Brain microvascular endothelial cell (primary cell): Measurements from ENCODE around the gene SCEL.

Source experiments
- DNase-seq: peaks from one replicate; pipeline ENCODE4 v3.0.0-alpha.2; 2020
- H3K27ac ChIP-seq: fragments of 250-450 bp; sonication (Bioruptor Pico); 2 replicates; pipeline ENCODE4 v1.5.1; 2020; ENCODE audit warnings: mild to moderate bottlenecking, moderate library complexity
- H3K27me3 ChIP-seq: fragments of 250-450 bp; sonication (Bioruptor Pico); replicated peaks from 2 replicates; pipeline ENCODE4 v1.5.1; 2020; ENCODE audit warnings: mild to moderate bottlenecking
- H3K36me3 ChIP-seq: fragments of 250-450 bp; sonication (Bioruptor Pico); replicated peaks from 2 replicates; pipeline ENCODE4 v1.5.1; 2020; ENCODE audit warnings: mild to moderate bottlenecking
- H3K4me3 ChIP-seq: 2 replicates; pipeline ENCODE4 v1.5.1; 2011; ENCODE audit warnings: low read depth, mild to moderate bottlenecking, control low read depth, low read length, moderate library complexity
- in situ Hi-C: cut with HindIII; loops from 2 replicates; pipeline ENCODE4 v1.10.0; 2017; ENCODE audit warnings: low sequenced_read_pairs, low pct_ligation_motif_present
- TF ChIP-seq, protein P1 (sequence below): IDR thresholded peaks from 2 replicates; pipeline ENCODE4 v1.5.1; 2011; ENCODE audit warnings: low read depth, mild to moderate bottlenecking, moderate library complexity, low read length, control low read depth, inconsistent platforms; ENCODE audit errors: missing control alignments

Gene SCEL

GRCh38 chr13:77583581-77583980, 48.1 kb downstream of the SCEL start:
- no peaks in the 10 kb centered on the region for H3K27me3 ChIP-seq
- TF ChIP-seq, protein P1, sequence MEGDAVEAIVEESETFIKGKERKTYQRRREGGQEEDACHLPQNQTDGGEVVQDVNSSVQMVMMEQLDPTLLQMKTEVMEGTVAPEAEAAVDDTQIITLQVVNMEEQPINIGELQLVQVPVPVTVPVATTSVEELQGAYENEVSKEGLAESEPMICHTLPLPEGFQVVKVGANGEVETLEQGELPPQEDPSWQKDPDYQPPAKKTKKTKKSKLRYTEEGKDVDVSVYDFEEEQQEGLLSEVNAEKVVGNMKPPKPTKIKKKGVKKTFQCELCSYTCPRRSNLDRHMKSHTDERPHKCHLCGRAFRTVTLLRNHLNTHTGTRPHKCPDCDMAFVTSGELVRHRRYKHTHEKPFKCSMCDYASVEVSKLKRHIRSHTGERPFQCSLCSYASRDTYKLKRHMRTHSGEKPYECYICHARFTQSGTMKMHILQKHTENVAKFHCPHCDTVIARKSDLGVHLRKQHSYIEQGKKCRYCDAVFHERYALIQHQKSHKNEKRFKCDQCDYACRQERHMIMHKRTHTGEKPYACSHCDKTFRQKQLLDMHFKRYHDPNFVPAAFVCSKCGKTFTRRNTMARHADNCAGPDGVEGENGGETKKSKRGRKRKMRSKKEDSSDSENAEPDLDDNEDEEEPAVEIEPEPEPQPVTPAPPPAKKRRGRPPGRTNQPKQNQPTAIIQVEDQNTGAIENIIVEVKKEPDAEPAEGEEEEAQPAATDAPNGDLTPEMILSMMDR: no peak
- no peak overlapping the region for H3K27ac ChIP-seq
- no peak overlapping the region for H3K4me3 ChIP-seq
- in situ Hi-C loops: no loop called here
- no peak for DNase-seq
- H3K36me3 ChIP-seq: no peaks in the 10 kb centered on the region

- in situ Hi-C loops: no loop called here
- Histone ChIP-seq H3K4me3 (no peak overlapping the region), H3K36me3 (no peaks in the 10 kb centered on the region), H3K27ac (no peak overlapping the region), H3K27me3 (no peaks in the 10 kb centered on the region)
- TF ChIP-seq, protein P1: no peak
- DNase-seq: no peak
These were observed 48.6 kb downstream of the SCEL start for GRCh38 chr13:77584106-77584505.

DNA sequence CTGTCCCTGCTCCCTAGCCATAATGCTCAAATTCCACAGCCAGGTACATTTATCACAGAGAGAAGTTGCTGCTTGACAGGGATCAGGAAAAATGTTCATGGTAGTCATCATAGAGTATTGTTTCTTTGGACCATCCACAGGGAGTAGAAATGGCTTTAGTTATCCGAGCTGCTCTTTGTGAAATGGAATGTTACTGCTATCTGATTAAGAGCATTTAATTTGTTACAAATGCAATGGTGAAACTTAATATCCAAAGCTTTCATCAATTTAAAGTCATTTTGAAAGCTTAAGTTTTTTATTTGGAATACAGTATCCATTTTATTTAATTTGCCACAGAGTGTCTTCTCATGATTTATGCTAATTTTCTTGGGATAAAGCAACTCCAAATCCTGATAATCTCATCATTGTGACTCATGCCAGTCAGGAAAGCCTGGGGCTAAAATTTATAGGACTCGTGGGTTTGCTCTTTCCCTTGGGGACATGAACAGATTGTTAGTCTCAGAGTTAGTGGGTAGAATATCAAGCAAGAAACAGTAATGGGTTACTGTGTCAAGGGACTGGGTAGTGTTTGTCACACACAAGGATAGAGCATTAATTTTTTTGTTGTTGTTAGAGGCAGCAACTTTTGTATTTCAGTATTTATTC, 59.8 kb downstream of the SCEL start:
- Histone ChIP-seq H3K36me3 (no peaks in the 10 kb centered on the region), H3K27ac (no peak overlapping the region), H3K27me3 (no peaks in the 10 kb centered on the region), H3K4me3 (no peak overlapping the region)
- in situ Hi-C loops: no loop called here
- no peak for DNase-seq
- TF ChIP-seq, protein P1: no peak

- Histone ChIP-seq H3K27ac (no peak overlapping the region), H3K27me3 (no peaks in the 10 kb centered on the region), H3K36me3 (no peaks in the 10 kb centered on the region), H3K4me3 (no peak overlapping the region)
- in situ Hi-C loops: no loop called here
- DNase-seq: no peak
- TF ChIP-seq, protein P1: no peak
These were observed 61.3 kb downstream of the SCEL start for GRCh38 chr13:77596777-77597176.

- Histone ChIP-seq H3K36me3 (no peaks in the 10 kb centered on the region), H3K27me3 (no peaks in the 10 kb centered on the region), H3K4me3 (no peak overlapping the region), H3K27ac (no peak overlapping the region)
- DNase-seq: no peak
- TF ChIP-seq, protein P1: no peak
- in situ Hi-C loops: no loop called here
These were observed 63.8 kb downstream of the SCEL start for GRCh38 chr13:77599351-77599750.

DNA sequence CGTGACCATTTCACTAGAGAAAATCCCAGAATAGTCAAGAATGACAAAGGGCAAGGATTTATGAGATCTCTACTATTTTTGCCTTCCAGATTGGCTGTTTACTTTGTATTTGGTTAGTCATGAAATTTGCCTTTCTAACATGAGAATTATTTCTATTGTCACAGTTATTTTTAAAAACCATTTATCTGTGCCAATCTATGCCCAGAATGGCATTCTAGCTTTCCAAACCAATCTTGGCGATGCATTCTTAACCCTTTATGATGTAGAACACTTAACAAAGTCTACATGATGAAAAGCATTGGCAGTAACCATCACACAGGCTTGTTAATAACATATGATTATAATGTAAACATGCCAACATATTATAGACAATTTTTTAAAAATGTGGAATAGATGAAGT, 65.2 kb downstream of the SCEL start:
- in situ Hi-C loops: no loop called here
- TF ChIP-seq, protein P1: no peak

More for the DNA sequence above, 65.2 kb downstream of the SCEL start:
- no peak overlapping the region for H3K4me3 ChIP-seq
- no peaks in the 10 kb centered on the region for H3K36me3 ChIP-seq
- no peak for DNase-seq
- no peak overlapping the region for H3K27ac ChIP-seq
- H3K27me3 ChIP-seq: no peaks in the 10 kb centered on the region
